GM21381 (cell line): ENCODE measurements around the gene ZNF407.

Experiments used
- ATAC-seq: cut with Tn5 transposase; IDR thresholded peaks from one replicate; pipeline ENCODE4 v1.9.1; 2021; ENCODE audit warnings: mild to moderate bottlenecking, moderate library complexity; ENCODE audit not compliant: unreplicated experiment

Gene ZNF407

DNA sequence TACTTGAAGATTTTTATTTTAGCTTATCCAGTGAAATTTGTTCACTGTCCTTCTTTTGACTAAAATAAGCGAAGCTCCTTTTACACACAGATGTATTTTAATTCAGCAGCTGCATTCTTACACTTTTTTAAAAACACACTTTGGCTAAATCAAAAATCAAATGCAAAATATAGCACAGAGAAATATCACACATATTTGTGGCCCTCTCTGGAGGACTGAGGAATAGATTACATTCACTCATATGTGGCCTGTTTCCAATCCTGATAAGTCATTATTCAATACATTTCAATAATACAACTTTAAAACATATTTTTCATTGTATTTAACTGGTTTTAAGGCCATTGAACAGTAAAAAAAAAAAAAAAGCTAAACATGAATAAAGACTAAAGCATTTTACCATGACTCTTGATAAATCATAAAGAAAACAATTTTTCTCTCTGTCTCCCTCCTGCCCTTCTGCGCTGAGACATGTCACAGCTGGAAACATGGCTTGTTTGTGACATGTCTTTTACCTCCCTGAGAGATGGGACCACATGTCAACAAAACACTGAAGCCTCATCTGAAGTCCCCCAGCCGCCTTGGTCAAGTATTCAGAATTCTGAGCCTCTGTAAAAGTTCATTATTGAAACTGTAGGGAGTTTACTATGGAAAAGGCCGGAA, 221.0 kb downstream of the ZNF407 start:
- no peak for ATAC-seq

GRCh38 chr18:74819433-74820059, 221.9 kb downstream of the ZNF407 start:
- ATAC-seq = no peak

GRCh38 chr18:74820160-74820780, 222.6 kb downstream of the ZNF407 start:
- ATAC-seq = no peak

- no peak for ATAC-seq
Observed at GRCh38 chr18:74825460-74825859, 227.8 kb downstream of the ZNF407 start.

- no peak for ATAC-seq
Observed at GRCh38 chr18:74826572-74826971, 228.9 kb downstream of the ZNF407 start.

DNA sequence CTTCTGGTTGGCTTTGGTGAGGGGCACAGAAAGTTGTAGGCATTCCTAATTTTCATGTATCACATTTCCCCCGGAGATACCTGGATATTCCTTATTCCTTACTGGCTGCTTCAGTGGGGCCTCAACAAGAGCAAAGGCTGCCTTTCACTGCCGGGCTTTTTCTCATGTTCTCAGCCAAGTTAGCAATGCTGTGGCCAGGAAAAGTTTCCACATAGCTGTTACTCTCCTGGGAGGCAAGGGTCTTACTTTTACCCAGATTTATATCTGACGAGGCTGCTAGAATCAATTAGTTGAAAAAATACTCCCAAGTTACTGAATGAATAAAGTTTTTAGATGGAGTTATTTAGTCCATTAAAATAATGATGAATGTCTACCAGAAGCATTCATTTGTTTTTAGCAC, 230.5 kb downstream of the ZNF407 start:
- ATAC-seq = no peak

- ATAC-seq = no peak
Observed at GRCh38 chr18:74831571-74832250, 234.0 kb downstream of the ZNF407 start.

GRCh38 chr18:74832381-74832780, 234.7 kb downstream of the ZNF407 start:
- no peak for ATAC-seq

GRCh38 chr18:74832999-74833398, 235.3 kb downstream of the ZNF407 start:
- no peak for ATAC-seq

GRCh38 chr18:74834424-74835309, 237.0 kb downstream of the ZNF407 start:
- ATAC-seq = no peak

DNA sequence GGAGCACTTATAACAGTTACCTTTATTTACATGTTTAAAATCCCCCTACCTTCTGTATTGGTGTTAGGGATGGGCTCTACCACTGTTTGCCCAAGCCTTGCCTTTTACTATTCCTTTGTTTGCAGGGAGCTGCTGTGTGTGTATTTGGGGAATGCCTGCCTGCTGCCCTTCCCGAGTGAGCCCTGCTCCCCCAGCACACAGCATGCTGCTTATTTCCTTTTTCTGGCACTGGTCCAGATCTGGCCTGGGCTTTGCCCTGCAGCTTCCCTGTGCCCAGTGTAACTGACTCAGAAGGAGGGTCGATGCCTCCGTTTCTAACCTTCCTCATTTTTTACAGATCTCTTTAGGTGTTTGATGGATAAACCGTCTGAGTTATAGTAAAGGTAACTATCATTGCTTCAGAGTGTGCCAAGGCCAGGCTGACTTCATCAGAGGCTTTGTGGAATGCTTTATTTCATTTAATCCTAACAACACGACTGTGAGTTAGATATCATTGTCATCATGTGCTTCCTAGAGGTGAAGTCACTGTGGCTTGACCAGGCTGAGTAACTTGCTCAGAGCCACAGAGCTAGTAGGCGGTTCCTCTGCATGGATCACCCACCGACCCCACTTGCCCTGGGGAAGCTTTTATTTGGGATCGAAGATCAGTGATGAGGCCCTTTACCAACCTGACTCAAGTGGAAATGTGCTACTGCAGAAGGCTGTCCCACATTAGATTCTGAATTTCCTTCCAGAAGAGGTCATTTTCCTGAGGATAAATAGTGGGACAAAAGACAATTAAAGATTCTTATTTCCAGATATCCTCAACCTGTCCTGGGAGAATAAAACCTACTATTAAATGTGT, 238.8 kb downstream of the ZNF407 start:
- ATAC-seq = no peak

DNA sequence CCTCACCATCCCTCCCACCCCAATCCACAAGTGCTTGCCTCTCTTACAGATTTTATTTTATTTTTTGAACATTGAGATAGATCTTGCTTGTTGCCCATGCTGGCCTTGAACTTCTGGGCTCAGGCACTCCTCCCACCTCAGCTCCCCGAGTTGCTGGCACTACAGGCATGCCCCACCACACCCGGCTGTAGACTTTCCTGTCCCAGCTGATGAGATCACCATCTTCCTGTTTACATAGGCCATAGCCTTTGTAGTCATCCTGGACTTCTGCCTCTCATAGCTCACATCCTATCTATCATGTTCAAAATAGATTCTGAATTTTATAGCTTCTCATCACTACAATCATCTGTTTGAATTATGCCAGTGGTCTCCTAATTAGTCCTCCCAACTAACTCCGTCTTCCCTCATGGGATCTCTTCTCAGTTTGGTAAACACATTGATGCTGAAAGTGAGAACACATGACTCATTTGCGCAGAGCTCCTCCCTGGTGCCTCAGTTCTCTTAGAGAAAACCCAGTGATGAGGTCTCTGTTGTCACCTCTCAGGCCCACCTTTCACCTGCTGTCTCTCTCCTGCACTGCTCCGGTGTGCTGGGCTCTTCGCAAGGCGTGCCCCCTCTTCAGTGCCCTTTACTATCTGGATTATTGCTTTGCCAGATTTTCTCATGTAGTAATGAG, 243.0 kb downstream of the ZNF407 start:
- ATAC-seq = no peak

DNA sequence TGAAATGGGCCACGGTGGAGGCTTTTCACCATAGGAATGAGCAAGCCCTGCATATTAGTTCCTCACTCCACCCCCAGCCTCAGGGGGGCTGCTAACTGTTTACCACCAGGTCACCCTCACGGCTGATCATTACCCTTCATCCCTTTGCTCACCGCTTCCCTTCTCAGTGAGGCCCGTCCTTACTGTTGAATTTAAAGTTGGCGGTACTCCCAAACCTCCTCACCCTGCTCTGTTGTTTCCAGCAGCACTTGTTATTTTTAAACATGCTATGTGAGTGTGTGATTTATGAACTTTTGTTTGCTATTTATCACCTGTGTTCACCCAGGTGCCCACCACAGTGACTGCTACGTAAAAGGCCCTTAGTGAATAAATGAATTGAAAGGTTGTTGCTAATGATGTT, 243.6 kb downstream of the ZNF407 start:
- ATAC-seq = no peak

GRCh38 chr18:74849301-74849700, 251.6 kb downstream of the ZNF407 start:
- no peak for ATAC-seq

- no peak for ATAC-seq
Observed at GRCh38 chr18:74856434-74856833, 258.8 kb downstream of the ZNF407 start.

DNA sequence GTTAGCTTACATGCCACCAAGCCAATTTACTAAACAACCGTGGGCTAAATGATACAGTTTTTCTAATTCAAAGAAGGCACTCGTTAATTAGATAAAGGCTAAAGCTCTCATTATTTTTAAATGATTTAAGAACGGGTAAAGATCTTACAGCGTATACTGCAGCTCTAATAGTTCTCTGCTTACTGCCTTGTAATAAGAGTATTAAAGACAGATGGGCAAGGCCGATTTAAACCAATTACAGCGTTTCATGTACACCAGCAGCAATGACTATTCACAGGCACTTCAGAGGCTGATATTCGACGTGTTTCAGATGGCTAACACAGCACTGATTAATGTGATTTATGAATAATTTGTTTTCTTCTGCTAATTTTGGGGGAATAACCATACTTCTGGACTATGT, 259.3 kb downstream of the ZNF407 start:
- ATAC-seq = no peak

DNA sequence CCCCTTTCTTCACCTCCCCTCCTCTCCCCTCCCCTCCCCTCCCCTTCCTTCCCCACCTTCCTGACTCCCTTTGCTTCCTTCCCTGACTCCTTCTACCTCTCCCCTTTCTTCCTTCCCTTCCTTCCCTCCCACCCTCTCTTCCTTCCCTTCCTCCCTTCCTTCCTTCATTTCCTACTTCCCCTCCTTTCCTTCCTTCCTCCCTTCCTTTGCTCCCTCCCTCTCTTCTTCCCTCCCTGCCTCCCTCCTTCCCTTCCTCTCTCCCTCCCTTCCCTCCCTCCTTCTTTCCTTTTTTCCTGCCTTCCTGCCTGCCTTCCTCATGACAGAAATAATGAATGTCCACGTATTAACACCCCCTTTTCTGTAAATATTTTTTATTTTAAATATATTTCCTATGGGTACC, 260.2 kb downstream of the ZNF407 start:
- no peak for ATAC-seq

DNA sequence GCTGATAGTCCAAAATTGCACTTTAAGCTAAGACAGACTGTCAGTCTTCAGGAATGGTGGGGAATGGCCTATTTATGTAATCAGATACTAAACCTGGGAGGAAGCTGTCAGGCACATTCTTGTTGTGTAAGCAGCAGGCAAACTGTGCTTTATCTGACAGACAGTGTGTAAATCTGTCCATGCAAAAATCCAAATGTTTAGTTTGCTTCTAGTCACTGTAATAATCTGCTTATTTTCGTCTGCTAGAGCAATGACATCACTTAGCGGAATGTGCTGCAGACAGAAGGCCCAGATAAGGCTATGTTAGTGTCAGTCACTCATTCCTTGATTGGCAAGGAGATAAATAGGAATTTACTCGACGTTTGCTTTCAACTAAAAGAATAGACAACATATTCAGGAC, 263.5 kb downstream of the ZNF407 start:
- ATAC-seq = no peak

DNA sequence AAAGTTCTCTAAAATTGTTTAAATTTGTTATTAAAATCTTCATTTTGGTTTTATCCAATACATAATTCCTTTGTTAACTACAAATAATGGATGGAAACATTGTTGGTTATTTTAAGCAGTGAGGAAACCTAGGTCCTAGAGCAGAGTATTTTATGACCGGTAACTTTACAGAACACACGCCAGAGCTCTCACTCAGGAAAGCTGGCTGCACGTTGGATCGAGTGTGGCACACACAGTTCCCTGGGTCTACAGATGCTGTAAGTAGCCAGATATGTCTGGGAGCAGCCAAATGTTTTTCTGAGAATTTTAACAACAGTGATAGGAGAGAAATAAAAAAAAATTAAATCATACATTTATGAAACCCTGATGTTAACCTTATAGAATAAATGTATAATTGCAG, 264.4 kb downstream of the ZNF407 start:
- ATAC-seq = no peak
